Neural progenitor cell (in vitro differentiated cells): ENCODE measurements around the gene NGB.

Source experiments
- CTCF ChIP-seq: fragments of 200-600 bp; sonication (generic); IDR thresholded peaks from 2 replicates; pipeline ENCODE4 v1.5.1; 2017; ENCODE audit warnings: antibody characterized with exemption, mild to moderate bottlenecking
- EZH2 ChIP-seq: fragments of 200-600 bp; sonication (generic); IDR thresholded peaks from 2 replicates; pipeline ENCODE4 v1.6.1; 2017; ENCODE audit warnings: antibody characterized with exemption, mild to moderate bottlenecking, moderate library complexity
- EZH2phosphoT487 ChIP-seq: fragments of 200-600 bp; sonication (generic); IDR thresholded peaks from 2 replicates; pipeline ENCODE4 v1.6.1; 2017; ENCODE audit warnings: antibody characterized with exemption

- TF ChIP-seq CTCF (no peak), EZH2 (no peak), EZH2phosphoT487 (no peak)
Observed at GRCh38 chr14:77231721-77232120, 39.3 kb downstream of the NGB start.
